GM18861 (cell line): ENCODE results near the gene SRGAP2C.
"Not testable (repeated sequence)": the region's sequence is repeated elsewhere in the genome, so short reads cannot be mapped to it uniquely, and the experiment has no call there.

Experiments
- ATAC-seq: cut with Tn5 transposase; IDR thresholded peaks from one replicate; pipeline ENCODE4 v1.9.1; 2021; ENCODE audit not compliant: unreplicated experiment

SRGAP2C gene

DNA sequence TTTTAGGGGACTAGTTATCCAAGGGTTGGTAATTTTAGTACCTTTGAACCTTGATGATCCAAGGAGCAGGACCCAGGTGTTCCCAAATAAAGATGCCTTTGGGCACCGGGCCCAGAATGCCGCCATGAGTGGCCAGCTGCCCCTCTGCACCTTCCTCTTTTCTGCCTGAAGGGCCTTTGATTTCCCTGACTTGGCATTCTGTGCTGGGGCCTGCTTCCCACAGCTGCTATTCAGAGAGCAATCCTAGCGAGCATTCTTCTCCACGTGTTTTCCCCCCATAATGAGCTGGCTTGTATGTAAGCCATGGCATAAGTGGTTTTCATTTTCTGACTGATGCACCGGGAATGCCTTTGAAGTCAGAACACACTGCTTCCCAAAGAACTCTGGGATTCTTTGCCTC, 184.1 kb downstream of the SRGAP2C start:
- ATAC-seq, result not testable (repeated sequence)

DNA sequence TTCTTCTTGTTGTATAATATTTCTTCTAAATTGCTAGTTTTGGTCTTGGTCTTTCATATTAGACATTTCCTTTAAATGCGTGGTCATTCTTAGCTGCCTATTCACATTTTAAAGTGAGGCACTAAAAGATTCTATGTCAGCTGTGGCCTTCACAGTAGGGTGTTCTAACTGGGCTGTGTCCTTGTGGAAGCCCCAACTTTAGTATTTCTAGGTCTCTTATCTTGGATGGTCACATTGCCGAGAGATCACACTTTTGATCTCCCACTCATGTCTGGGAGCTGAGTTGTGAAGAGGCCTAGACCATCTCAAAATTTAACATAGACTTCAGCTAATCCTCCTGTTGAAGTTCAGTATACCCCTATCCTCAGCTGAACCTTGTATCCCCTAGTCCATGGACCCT, 185.2 kb downstream of the SRGAP2C start:
- not testable (repeated sequence) for ATAC-seq

DNA sequence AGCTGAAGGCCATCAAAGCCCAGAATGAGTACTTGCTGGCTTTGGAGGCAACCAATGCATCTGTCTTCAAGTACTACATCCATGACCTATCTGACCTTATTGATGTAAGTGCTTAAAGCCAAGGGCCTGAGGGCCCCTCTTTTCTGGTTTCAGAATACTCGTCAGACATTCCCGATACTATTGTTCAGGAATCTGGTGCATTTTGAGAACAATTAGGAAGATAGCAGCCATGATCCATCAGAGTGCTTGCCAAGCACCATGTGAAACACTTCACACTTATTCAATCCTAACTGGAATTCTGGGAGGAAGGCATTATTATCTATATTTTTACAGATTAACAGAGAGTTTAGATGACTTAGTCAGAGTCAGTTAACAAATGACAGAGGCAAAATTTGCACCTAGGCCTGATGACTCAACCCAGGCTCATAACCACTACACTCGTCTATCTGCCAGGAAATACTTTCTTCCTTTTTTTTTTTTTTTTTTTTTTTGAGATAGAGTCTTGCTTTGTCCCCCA, 190.1 kb downstream of the SRGAP2C start:
- not testable (repeated sequence) for ATAC-seq

DNA sequence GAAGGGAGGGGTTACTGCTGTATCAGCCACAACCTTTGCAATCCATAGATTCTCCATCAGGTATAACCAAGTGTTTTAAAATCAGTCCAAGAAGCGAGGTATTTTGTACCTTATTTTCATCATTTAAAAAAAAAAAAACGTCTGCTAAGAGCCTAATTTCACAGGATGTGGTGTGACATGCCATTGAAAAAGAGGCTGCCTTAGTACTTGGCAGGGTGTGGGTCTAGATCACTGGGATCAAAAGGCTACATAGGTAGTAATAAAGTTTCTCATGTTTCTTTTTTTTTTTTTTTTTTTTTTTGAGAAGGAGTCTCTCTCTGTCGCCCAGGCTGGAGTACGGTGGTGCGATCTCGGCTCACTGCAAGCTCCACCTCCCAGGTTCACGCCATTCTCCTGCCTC, 192.2 kb downstream of the SRGAP2C start:
- ATAC-seq, result not testable (repeated sequence)

DNA sequence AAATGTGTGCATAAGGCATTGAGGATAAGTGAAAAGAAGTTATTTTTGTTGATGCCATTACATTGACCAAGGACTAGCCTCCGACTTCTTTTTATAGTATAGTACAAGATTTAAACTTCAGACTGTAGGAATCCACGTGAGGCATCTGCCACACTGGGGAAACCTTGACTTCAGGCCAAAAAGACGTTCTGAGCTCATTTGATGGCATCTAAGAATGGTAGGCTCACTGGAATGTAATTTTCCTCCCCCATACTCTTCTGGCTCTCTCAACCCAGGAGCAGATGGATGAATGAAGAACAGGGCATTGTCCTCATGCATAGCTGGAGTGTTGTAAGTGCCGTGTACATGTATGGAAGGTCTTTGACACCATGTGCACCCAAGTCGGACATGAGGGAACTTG, 194.0 kb downstream of the SRGAP2C start:
- not testable (repeated sequence) for ATAC-seq

DNA sequence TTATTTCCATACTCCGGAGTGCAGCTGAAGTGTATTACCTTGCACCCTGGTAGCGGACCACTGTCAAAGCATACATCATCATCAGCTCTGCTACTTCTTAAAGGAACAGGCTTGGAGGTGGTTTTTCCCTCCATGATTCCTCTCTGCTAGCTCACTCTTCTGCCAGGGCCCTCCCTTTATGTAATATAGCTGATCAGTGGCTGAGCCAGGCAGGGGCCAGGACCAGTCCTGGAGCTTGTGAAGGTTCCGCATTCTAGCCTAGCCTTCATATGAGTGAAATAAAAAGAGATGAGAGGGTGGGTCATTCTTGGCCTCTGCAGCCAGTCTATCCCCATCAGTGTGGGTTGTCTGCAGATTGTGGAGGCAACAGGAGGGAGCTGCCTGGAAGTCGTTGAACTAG, 200.0 kb downstream of the SRGAP2C start:
- not testable (repeated sequence) for ATAC-seq

DNA sequence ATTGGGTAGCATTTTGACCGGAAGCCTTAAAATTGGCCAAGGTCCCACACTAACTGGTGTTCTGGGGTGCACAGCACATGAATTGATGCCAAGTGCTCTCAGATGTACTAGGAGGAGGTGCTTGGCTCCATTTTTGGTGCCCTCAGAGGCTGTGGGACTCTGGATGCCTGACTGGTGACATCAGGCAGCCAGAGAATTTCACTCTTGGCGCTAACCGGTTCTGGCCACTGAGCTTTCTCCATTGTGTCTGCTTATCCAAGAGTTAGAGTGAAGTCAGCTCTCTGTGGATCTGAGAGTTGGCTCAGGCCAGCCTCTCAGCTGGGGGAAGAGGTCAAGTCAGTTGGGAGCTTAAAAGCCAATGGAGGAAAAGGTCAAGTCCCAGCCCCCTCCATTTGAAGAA, 200.4 kb downstream of the SRGAP2C start:
- ATAC-seq, result not testable (repeated sequence)

DNA sequence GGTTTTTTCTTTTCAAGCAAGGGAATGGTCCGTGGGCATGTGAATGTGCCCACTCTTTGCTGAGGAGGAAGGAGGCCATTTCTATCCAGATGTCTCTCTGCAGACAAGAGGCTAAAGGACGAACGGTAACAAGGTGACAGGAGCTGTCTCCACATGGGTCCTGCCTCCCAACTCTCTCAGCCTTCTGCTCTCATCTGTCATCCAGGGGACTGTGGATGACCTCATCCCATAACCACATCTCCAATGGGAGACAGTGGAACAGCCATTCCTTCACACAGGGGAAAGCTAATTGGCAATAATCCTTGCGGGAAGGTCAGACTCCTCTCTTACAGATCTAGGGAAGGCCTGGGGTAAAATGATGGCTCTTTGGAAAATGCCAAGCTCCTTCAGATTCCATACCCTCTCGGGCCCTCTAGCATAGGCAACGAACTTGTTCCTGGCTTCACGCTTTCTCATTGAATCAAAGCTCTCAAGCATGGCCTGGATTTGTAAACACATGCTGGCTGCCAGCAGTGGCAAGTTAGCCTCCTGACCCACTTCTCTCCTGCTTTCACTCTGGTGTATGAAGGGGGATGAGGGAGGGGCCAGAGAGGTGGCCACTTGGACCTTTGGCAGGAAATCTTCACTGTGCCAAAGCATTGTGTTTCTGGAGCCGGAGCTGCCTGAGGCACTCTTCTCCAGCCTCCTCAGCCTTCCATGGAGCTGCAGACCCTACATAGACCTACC, 201.0 kb downstream of the SRGAP2C start:
- not testable (repeated sequence) for ATAC-seq

DNA sequence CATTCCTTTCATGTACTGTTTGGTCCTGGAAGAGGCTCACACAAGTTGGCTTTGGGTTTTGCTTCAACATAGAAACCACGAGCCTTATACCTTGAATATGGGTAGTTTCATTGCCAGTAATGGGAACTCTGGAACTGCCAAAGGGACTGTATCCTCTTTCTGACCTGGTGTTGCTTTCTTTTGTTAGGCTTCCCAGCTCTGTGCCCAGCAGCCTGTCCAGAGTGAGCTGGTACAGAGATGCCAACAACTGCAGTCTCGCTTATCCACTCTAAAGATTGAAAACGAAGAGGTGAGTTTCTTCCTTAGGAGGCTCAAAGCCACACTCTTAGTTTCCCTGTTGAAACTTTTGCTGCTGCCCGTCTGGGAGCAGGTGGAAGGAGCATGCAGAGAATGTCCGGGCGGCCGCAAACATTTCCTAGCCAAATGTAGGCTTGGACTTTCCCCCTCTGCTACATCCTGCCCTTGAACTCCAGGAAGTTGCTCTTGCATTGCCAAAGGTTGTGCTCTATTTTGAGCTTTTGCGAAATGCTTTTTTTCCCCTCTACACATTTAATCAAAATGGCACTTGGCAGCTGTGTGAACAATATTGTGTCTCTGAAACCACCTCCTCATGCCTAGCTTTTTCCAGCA, 201.7 kb downstream of the SRGAP2C start:
- ATAC-seq, result not testable (repeated sequence)

DNA sequence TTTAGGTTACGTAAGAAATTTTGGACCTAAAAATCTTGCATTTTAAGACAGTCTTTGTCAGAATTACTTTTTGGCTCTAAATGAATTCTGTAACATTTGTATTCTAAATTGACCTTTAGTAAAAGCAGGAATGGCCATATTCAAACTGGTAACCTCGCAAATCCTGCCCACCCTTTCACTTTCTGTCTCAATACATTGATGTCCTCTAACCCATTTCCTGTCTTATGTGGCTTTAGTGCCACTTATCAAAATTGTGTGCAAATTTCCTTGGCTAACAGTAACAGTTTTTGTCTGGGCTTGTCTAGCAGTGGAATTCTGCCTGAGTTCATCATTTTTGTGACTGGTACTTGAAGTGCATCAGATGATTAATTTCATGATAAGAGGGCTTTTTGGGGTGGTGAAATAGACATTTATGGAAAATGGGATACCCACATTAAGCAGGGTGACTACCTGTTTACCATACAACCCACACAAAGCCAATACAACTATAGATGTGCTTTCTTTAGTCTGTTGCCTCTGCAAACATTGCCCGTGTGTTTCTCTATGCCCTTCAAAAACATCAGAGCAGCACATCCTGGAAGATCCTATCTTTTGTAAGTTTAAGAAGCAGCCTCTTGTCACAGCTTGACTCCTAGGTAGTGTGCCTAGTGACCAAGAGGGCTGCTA, 205.3 kb downstream of the SRGAP2C start:
- ATAC-seq, result not testable (repeated sequence)

DNA sequence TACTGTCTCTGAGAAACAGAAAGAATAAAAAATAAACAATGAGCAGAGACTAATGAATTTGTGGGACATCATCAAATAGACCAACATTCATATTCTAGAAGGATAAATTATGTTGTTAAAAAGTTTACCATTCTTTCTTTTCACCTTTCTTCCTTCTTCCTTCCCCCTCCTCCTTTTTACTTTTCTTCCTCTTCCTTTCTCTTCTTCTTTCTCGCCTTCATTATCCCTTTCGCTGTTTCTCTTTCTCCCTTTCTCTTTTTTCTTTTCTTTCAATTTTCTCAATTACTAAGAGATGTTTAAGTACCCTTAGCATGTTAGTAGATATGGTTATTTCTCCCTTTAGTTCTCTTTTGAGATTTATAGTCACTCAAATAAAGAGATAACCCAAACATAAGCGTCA, 207.4 kb downstream of the SRGAP2C start:
- not testable (repeated sequence) for ATAC-seq

DNA sequence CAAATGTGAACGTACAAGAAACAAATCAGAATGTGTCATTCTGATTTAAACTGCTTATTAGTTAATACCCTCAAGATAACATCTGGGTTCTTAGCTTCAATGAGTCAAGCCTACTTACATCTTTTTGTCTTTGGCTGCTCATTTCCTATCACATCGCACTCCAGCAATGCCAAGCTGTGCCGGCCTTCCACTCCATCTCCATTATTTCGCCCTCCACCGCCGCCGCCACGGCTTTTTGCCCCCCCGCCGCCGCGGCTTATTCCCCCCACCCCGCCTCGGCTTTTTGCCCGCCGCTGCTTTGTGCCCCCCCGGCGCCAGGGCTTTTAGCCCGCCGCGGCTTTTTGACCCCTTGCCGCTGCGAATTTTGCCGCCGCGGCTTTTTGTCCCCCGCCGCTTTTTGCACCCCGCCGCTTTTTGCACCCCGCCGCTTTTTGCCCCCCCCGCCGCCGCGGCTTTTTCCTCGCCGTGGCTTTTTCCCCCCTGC, 211.0 kb downstream of the SRGAP2C start:
- ATAC-seq, result not testable (repeated sequence)

DNA sequence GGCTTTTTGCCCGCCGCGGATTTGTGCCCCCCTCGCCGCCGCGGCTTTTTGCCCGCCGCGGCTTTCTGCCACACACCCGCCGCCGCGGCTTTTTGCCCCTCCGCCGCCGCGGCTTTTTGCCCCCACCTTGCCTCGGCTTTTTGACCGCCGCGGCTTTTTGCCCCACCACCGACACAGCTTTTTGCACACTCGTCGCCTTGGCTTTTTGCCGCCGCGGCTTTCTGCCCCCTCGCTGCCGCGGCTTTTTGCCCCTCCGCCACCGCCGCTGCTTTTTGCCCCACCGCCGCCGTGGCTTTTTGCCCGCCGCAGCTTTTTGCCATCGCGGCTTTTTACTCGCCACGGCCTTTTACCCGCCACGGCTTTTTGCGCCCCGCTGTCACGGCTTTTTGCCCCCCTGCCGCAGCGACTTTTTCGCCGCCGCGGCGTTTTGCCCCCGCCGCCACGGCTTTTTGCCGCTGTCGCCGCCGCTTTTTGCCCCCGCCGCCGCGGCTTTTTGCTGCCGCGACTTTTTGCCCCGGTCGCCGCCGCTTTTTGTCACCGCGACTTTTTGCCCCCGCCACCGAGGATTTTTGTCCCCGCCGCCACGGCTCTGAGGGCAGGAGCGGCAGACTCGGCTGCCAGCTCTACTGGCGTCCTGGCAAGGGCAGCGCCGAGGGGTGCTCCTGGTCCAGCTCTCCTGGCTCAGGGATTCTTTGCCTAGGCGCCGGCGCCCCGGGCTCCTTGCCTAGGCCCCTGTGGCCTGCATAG, 211.7 kb downstream of the SRGAP2C start:
- ATAC-seq, result not testable (repeated sequence)

DNA sequence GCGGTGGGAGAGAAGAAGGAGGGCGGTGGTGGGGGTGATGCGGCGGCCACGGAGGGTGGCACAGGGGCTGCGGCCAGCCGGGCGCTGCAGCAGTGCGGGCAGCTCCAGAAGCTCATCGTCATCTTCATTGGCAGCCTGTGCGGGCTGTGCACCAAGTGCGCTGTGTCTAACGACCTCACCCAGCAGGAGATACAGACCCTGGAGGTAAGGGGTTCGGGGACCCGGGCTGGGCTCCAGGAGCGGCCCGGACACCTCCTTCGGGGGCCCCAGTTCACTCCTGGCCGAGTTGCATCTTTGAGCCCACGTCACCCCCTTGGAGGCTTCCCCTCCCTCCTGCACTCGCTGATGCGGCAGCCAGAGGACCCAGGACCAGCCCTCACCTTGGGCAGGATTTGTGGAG, 212.3 kb downstream of the SRGAP2C start:
- not testable (repeated sequence) for ATAC-seq

DNA sequence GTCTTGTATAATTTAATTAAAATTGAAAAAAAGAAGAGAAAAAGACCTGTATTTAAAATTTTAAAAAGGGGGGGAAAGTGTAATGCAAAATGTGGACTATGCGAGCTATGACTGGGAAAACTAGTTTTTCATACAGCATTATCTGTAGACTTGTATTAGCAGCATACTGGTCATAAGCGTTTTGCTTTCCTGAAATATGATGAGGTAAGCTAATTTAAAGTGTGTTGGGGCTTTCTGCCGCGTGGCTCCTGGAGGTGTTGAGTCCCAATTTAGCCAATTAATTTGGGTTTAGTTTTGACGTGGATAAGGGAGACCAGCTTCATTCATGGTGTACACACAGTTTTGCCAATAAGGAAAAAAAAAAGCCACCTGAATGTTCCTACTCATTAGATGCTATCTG, 214.4 kb downstream of the SRGAP2C start:
- ATAC-seq, result not testable (repeated sequence)

DNA sequence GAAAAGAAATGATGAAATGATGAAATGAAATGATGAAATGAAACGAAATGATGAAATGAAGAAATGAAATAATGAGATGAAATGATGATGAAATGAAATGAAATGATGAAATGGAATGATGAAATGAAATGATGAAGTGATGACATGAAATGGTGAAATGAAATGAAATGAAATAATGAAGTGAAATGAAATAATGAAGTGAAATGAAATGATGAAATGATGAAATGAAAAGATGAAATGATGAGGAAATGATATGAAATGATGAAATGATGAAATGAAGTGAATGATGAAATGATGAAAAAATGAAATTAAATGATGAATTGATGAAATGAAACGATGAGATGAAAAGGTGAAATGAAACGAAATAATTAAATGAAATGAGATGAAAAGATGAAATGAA, 215.3 kb downstream of the SRGAP2C start:
- not testable (repeated sequence) for ATAC-seq

DNA sequence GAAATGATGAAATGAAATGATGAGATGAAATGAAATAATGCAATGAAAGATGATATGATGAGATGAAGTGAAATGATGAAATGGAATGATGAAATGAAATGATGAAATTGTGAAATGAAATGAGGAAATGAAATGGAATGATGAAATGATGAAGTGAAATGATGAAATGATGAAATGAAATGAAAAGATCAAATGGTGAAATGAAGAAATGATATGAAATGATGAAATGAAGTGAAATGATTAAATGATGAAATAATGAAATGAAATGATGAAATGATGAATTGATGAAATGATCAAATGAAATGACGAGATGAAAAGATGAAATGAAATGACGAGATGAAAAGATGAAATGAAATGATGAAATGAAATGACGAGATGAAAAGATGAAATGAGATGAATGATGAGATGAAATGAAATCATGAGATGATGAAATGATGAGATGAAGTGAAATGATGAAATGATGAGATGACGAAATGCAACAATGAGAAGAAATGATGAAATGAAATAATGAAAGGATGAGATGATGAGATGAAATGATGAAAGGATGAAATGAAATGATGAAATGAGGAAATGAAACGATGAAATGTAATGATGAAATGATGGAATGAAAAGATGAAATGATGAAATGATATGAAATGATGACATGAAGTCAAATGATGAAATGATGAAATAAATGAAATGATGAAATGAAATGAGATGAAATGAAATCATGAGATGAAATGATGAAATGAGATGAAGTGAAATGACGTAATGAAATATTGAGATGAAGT, 216.0 kb downstream of the SRGAP2C start:
- not testable (repeated sequence) for ATAC-seq

DNA sequence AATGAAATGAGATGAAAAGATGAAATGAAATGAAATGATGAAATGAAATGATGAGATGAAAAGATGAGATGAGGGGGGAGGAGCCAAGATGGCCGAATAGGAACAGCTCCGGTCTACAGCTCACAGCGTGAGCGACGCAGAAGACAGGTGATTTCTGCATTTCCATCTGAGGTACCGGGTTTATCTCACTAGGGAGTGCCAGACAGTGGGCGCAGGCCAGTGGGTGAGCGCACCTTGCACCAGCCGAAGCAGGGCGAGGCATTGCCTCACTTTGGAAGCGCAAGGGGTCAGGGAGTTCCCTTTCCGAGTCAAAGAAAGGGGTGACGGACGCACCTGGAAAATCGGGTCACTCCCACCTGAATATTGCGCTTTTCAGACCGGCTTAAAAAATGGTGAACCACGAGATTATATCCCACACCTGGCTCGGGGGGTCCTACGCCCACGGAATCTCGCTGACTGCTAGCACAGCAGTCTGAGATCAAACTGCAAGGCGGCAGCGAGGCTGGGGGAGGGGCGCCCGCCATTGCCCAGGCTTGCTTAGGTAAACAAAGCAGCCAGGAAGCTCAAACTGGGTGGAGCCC, 216.7 kb downstream of the SRGAP2C start:
- not testable (repeated sequence) for ATAC-seq

DNA sequence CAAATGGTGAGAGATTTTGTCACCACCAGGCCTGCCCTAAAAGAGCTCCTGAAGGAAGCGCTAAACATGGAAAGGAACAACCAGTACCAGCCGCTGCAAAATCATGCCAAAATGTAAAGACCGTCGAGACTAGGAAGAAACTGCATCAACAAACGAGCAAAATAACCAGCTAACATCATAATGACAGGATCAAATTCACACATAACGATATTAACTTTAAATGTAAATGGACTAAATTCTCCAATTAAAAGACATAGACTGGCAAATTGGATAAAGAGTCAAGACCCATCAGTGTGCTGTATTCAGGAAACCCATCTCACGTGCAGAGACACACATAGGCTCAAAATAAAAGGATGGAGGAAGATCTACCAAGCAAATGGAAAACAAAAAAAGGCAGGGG, 218.5 kb downstream of the SRGAP2C start:
- not testable (repeated sequence) for ATAC-seq

DNA sequence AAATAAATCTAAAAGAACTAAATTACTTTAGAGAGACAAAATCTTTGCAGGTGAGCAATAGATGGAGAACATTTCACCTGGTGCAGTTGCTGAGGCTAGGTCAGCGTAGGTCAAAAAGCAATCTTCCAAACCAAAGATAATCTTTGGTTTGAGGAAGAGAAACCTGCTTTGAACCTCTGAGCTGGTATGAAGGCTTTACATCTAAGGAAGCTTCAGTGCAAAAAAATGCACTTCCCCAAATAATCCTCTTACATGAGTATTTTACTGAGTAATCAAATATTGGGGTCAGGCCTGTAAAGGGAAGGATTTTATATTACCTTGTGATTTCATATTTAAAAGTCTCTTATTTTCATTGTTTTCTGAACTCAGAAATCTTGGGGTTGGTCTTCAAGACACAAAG, 223.6 kb downstream of the SRGAP2C start:
- ATAC-seq, result no peak
